WTC11 (cell line): ENCODE measurements around the gene CEP295NL. TPM values are rescaled to one million over a fixed set of nuclear protein-coding genes. Genes with fewer than 3 reads are reported as not detected.

Source experiments
- ATAC-seq: fragments of 200-7000 bp; cut with Tn5 transposase; 2 replicates; pipeline ENCODE4 v1.10.0; 2021; ENCODE audit warnings: mild to moderate bottlenecking, moderate library complexity
- CTCF ChIA-PET: fragments of 300-600 bp; sonication (Branson Sonifier 250); formaldehyde crosslinking; loops from one replicate; lab custom pipeline; 2021; ENCODE audit warnings: antibody characterized with exemption; lab: Charles Lee
- POLR2A ChIA-PET: fragments of 350-600 bp; sonication (Branson Sonifier 250); formaldehyde crosslinking; loops from one replicate; lab custom pipeline; 2021; ENCODE audit warnings: antibody characterized with exemption; lab: Charles Lee
- DNase-seq: peaks from one replicate; pipeline ENCODE4 v3.0.0; 2021; ENCODE audit warnings: low spot score
- H3K27ac Mint-ChIP-seq: 2 replicates; pipeline ENCODE4 v1.8.0; 2021; ENCODE audit warnings: mixed read lengths
- H3K27me3 Mint-ChIP-seq: 2 replicates; pipeline ENCODE4 v1.8.0; 2021; ENCODE audit warnings: low read depth, mild to moderate bottlenecking, moderate library complexity, mixed read lengths
- H3K36me3 Mint-ChIP-seq: 2 replicates; pipeline ENCODE4 v1.8.0; 2021; ENCODE audit warnings: mixed read lengths
- H3K4me1 Mint-ChIP-seq: 2 replicates; pipeline ENCODE4 v1.8.0; 2022; ENCODE audit warnings: mixed read lengths
- H3K4me3 Mint-ChIP-seq: 2 replicates; pipeline ENCODE4 v1.8.0; 2021; ENCODE audit warnings: mild to moderate bottlenecking, moderate library complexity, mixed read lengths
- H3K9me3 Mint-ChIP-seq: 2 replicates; pipeline ENCODE4 v1.8.0; 2021; ENCODE audit warnings: mixed read lengths
- AFF4 ChIP-seq: sonication (generic); formaldehyde crosslinking; IDR thresholded peaks from 2 replicates; pipeline ENCODE4 v1.8.1; 2023; ENCODE audit warnings: mild to moderate bottlenecking, missing genetic modification reagents, borderline replicate concordance
- E2F1 ChIP-seq: sonication (generic); formaldehyde crosslinking; IDR thresholded peaks from 2 replicates; pipeline ENCODE4 v1.8.0; 2022; ENCODE audit warnings: mild to moderate bottlenecking, missing genetic modification reagents
- E2F4 ChIP-seq: sonication (generic); formaldehyde crosslinking; IDR thresholded peaks from 2 replicates; pipeline ENCODE4 v1.8.1; 2022; ENCODE audit warnings: low read depth, mild to moderate bottlenecking, moderate library complexity, missing genetic modification reagents, borderline replicate concordance
- E2F5 ChIP-seq: sonication (generic); formaldehyde crosslinking; IDR thresholded peaks from 2 replicates; pipeline ENCODE4 v1.8.1; 2022; ENCODE audit warnings: mild to moderate bottlenecking, moderate library complexity, missing genetic modification reagents
- GTF2I ChIP-seq: fragments of 250-450 bp; sonication (Bioruptor Pico); conservative IDR thresholded peaks from 2 replicates; pipeline ENCODE4 v1.4.0; 2021; ENCODE audit warnings: mild to moderate bottlenecking
- NFE2L1 ChIP-seq: sonication (generic); formaldehyde crosslinking; IDR thresholded peaks from 2 replicates; pipeline ENCODE4 v1.8.1; 2023; ENCODE audit warnings: missing genetic modification reagents
- NFYB ChIP-seq: sonication (generic); formaldehyde crosslinking; conservative IDR thresholded peaks from 2 replicates; pipeline ENCODE4 v1.8.0; 2022; ENCODE audit warnings: low read depth, missing genetic modification reagents
- NR3C1 ChIP-seq: sonication (generic); formaldehyde crosslinking; conservative IDR thresholded peaks from 2 replicates; pipeline ENCODE4 v1.8.1; 2023; ENCODE audit warnings: low read depth, mild to moderate bottlenecking, missing genetic modification reagents
- STAT6 ChIP-seq: sonication (generic); formaldehyde crosslinking; conservative IDR thresholded peaks from 2 replicates; pipeline ENCODE4 v1.8.1; 2023; ENCODE audit warnings: mild to moderate bottlenecking, low read depth, missing genetic modification reagents, moderate library complexity
- TEAD1 ChIP-seq: sonication (generic); formaldehyde crosslinking; IDR thresholded peaks from 2 replicates; pipeline ENCODE4 v1.8.0; 2022; ENCODE audit warnings: mild to moderate bottlenecking, missing genetic modification reagents
- ZBTB43 ChIP-seq: sonication (generic); formaldehyde crosslinking; IDR thresholded peaks from 2 replicates; pipeline ENCODE4 v1.8.1; 2023; ENCODE audit warnings: mild to moderate bottlenecking, missing genetic modification reagents
- ZNF121 ChIP-seq: sonication (generic); formaldehyde crosslinking; IDR thresholded peaks from 2 replicates; pipeline ENCODE4 v1.8.0; 2023; ENCODE audit warnings: missing genetic modification reagents
- ZNF138 ChIP-seq: sonication (generic); formaldehyde crosslinking; conservative IDR thresholded peaks from 2 replicates; pipeline ENCODE4 v1.8.1; 2022; ENCODE audit warnings: mild to moderate bottlenecking, moderate library complexity, missing genetic modification reagents
- ZNF281 ChIP-seq: sonication (generic); formaldehyde crosslinking; IDR thresholded peaks from 2 replicates; pipeline ENCODE4 v1.8.0; 2023; ENCODE audit warnings: mild to moderate bottlenecking, missing genetic modification reagents
- ZNF416 ChIP-seq: fragments of 250-450 bp; sonication (Bioruptor Pico); IDR thresholded peaks from 2 replicates; pipeline ENCODE4 v1.9.0; 2021; ENCODE audit warnings: mild to moderate bottlenecking, inconsistent platforms
- total RNA-seq: library from RNA; stranded (reverse); gene quantifications from 3 replicates; pipeline ENCODE4 v1.2.3, GENCODE V29; 2021
- TF ChIP-seq, protein P1 (sequence below): fragments of 200-600 bp; IDR thresholded peaks from 2 replicates; pipeline ENCODE4 v1.8.0; 2022; ENCODE audit warnings: antibody characterized with exemption
- TF ChIP-seq, protein P2 (sequence below): sonication (generic); formaldehyde crosslinking; IDR thresholded peaks from 2 replicates; pipeline ENCODE4 v1.8.1; 2023; ENCODE audit warnings: mild to moderate bottlenecking, moderate library complexity, missing genetic modification reagents

Gene CEP295NL
- total RNA-seq, 1 experiment from 2014 or later, result 0.61 TPM

DNA sequence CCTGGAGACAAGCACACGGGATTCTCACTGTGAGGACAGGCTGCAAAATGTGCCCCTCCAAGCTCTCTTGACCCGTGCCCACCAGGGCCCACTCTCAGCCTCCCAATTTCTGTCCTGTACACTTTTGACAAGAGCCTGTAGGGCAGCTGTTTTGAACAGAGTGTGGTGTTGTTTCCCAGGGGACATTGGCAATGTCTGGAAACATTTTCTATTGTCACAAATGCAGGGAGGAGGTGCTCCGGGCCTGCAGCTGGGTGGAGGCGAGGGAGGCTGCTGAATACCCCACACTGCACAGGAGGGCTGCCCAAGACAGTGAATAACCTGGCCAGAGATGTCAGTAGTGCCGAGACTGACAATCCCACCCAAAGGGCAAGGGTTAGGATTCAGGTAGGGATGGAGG is 10.5 kb downstream of the CEP295NL start:
- DNase-seq (no peak), ATAC-seq (no peak)
- Mint-ChIP-seq H3K36me3 (no peaks in the 10 kb centered on the region), H3K4me3 (no peak overlapping the region), H3K9me3 (no peaks in the 10 kb centered on the region)
- POLR2A ChIA-PET, result interaction anchor here (0.6 kb wide), 1 partner anchor 48 kb away, joined by 11 read pairs; no protein-coding TSS in a partner anchor
- TF ChIP-seq E2F1 (no peak), STAT6 (CRISPR knock-in tag) (no peak), AFF4 (CRISPR knock-in tag) (no peak), NR3C1 (CRISPR knock-in tag) (no peak), ZNF416 (no peak), NFYB (CRISPR knock-in tag) (no peak), E2F4 (CRISPR knock-in tag) (no peak), ZBTB43 (CRISPR knock-in tag) (no peak), NFE2L1 (CRISPR knock-in tag) (no peak), ZNF121 (CRISPR knock-in tag) (no peak)
- TF ChIP-seq, protein P1, sequence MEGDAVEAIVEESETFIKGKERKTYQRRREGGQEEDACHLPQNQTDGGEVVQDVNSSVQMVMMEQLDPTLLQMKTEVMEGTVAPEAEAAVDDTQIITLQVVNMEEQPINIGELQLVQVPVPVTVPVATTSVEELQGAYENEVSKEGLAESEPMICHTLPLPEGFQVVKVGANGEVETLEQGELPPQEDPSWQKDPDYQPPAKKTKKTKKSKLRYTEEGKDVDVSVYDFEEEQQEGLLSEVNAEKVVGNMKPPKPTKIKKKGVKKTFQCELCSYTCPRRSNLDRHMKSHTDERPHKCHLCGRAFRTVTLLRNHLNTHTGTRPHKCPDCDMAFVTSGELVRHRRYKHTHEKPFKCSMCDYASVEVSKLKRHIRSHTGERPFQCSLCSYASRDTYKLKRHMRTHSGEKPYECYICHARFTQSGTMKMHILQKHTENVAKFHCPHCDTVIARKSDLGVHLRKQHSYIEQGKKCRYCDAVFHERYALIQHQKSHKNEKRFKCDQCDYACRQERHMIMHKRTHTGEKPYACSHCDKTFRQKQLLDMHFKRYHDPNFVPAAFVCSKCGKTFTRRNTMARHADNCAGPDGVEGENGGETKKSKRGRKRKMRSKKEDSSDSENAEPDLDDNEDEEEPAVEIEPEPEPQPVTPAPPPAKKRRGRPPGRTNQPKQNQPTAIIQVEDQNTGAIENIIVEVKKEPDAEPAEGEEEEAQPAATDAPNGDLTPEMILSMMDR, result no peak
- TF ChIP-seq, all 79 proteins: peak for 0
- CTCF ChIA-PET, result no interaction called here
- H3K27ac Mint-ChIP-seq, result peak overlapping the region; percentile 46; the same call in 1 of the 2 replicates
- no peaks in the 10 kb centered on the region for H3K4me1 Mint-ChIP-seq
- no peaks in the 10 kb centered on the region for H3K27me3 Mint-ChIP-seq

DNA sequence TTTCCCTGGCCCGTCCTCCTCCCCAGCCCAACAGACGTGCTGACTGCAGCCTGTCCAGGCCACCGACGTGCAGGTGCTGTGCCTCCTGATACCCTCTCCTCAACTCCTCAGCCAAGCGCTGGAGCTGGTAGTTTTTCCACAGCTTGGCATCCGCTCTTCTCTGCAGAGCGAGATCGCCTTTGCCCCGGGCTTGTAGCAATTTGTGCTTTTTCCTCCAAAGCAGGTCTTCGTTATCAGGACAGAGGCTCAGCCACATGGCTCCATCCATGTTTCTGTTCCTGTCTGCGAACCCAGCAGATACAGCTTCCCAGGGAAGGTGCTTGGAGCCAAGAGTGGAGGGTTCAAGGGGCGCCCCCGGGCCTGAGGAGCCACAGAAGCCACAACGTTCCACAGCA is 10.9 kb downstream of the CEP295NL start:
- DNase-seq, result no peak
- no peaks in the 10 kb centered on the region for H3K27me3 Mint-ChIP-seq
- ATAC-seq, result no peak
- POLR2A ChIA-PET, result interaction anchor here (0.6 kb wide), 1 partner anchor 47 kb away, joined by 11 read pairs; no protein-coding TSS in a partner anchor
- CTCF ChIA-PET, result no interaction called here
- H3K9me3 Mint-ChIP-seq, result no peaks in the 10 kb centered on the region
- peak overlapping the region; percentile 40 for H3K27ac Mint-ChIP-seq
- no peak overlapping the region for H3K4me3 Mint-ChIP-seq
- H3K36me3 Mint-ChIP-seq, result no peaks in the 10 kb centered on the region
- H3K4me1 Mint-ChIP-seq, result no peaks in the 10 kb centered on the region
- TF ChIP-seq E2F5 (CRISPR knock-in tag), result no peak
- no peak for TF ChIP-seq TEAD1 (CRISPR knock-in tag)
- no peak for TF ChIP-seq ZNF281 (CRISPR knock-in tag)
- no peak for TF ChIP-seq ZNF138 (CRISPR knock-in tag)
- no peak for TF ChIP-seq GTF2I (CRISPR knock-in tag)
- TF ChIP-seq, protein P2, sequence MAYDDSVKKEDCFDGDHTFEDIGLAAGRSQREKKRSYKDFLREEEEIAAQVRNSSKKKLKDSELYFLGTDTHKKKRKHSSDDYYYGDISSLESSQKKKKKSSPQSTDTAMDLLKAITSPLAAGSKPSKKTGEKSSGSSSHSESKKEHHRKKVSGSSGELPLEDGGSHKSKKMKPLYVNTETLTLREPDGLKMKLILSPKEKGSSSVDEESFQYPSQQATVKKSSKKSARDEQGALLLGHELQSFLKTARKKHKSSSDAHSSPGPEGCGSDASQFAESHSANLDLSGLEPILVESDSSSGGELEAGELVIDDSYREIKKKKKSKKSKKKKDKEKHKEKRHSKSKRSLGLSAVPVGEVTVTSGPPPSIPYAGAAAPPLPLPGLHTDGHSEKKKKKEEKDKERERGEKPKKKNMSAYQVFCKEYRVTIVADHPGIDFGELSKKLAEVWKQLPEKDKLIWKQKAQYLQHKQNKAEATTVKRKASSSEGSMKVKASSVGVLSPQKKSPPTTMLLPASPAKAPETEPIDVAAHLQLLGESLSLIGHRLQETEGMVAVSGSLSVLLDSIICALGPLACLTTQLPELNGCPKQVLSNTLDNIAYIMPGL, result no peak
